ENCODE data around the gene AUNIP. TPM values are rescaled to one million over a fixed set of nuclear protein-coding genes. Genes with fewer than 3 reads are reported as not detected.

Gene AUNIP
- polyA plus RNA-seq, 3 donors = 0.19 to 0.44 (median 0.44) TPM

DNA sequence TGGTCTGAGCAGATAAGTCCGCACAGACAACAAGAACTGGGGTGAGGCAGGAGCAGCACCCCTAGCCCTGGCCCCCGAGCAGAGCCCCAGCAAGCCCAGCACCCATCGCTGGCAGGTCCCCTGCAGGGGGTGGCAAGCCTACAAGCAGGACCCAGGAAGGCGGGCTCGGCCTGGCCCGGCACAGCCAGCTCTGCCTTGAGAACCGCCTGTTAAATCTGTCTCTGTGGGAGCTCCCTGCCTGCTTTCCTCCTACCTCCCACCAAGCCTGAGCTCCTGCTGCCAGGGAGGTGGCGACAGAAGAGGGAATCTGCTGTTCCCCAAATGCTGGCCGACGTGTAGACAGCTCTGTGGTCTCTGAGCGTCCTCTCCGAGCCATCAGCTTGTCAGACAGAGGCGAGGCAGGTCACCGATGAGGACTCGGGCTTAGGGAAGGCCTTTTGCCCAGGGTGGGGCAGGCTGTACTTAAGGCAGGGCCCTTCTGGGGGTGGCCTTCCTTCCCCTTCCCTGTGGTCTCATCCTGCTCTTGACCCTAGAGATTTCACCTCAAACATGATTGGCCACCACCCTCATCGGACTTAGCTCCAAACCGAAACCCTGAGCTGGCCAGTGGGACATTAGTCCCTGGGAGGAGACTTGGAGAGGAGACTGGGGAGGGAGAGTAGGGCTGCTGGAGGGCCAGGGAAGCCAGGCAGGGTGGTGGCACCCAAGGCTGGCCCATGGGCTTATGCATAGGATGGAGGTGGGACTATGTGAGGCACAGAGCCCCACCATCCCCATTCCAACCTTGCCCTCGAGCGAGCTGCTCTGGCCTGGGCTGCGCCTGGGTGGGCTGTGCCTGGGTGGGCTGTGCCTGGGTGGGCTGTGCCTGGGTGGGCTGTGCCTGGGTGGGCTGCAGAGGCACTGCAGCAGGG is 51.5 kb downstream of the AUNIP start:
- no peak overlapping the region for H3K4me3 Mint-ChIP-seq
- TF ChIP-seq, protein P1, sequence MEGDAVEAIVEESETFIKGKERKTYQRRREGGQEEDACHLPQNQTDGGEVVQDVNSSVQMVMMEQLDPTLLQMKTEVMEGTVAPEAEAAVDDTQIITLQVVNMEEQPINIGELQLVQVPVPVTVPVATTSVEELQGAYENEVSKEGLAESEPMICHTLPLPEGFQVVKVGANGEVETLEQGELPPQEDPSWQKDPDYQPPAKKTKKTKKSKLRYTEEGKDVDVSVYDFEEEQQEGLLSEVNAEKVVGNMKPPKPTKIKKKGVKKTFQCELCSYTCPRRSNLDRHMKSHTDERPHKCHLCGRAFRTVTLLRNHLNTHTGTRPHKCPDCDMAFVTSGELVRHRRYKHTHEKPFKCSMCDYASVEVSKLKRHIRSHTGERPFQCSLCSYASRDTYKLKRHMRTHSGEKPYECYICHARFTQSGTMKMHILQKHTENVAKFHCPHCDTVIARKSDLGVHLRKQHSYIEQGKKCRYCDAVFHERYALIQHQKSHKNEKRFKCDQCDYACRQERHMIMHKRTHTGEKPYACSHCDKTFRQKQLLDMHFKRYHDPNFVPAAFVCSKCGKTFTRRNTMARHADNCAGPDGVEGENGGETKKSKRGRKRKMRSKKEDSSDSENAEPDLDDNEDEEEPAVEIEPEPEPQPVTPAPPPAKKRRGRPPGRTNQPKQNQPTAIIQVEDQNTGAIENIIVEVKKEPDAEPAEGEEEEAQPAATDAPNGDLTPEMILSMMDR (IDR thresholded peaks at IDR 0.05) = no peak
- Histone ChIP-seq H3K4me1 (ENCODE audit: control insufficient read depth in 1 of 2, insufficient read depth in 2 of 2, low read length in 2 of 2) (peaks cover 10 to 21% of the 10 kb centered on the region in 2 donors), H2AFZ (ENCODE audit: insufficient read depth, low read depth, low read length, poor library complexity, severe bottlenecking) (no peak overlapping the region), H3K27ac (ENCODE audit: low read depth in 1 of 2, low read length in 2 of 2) (no peak overlapping the region), H4K20me1 (ENCODE audit: insufficient read depth, low read length) (peaks cover 13% of the 10 kb centered on the region), H3K27me3 (ENCODE audit: control insufficient read depth in 2 of 2, insufficient read depth in 2 of 2, low read length in 2 of 2) (no peaks in the 10 kb centered on the region), H3K79me2 (ENCODE audit: insufficient read depth, low read length) (no peaks in the 10 kb centered on the region), H3K9me3 (replicated peaks in 1 of 2; ENCODE audit: control insufficient read depth in 1 of 2, insufficient read depth in 1 of 2, low read length in 2 of 2) (no peaks in the 10 kb centered on the region), H3K4me3 (replicated peaks in 1 of 3; ENCODE audit: low read depth in 2 of 3, low read length in 3 of 3) (no peak overlapping the region), H3K9ac (ENCODE audit: insufficient read depth, low read length, poor library complexity, severe bottlenecking) (no peak overlapping the region), H3K4me2 (replicated peaks; ENCODE audit: extremely low read depth, low read length, poor library complexity, severe bottlenecking) (no peak overlapping the region), H3K36me3 (replicated peaks in 1 of 2; ENCODE audit: control insufficient read depth in 1 of 2, insufficient read depth in 2 of 2, low read length in 2 of 2) (peaks cover 27 to 62% of the 10 kb centered on the region in 2 donors)
- peaks cover 26% of the 10 kb centered on the region for H3K4me1 Mint-ChIP-seq
- peaks cover 36 to 68% of the 10 kb centered on the region in 2 donors for H3K36me3 Mint-ChIP-seq
- intact Hi-C loops (cut with micrococcal nuclease) = loop anchor here (10.0 kb wide), 1 partner anchor 193 kb away; the partner anchor contains the start of gene MAN1C1 (in 2 of the 2)
- DNase-seq = no peak
- peaks cover 0 to 3% (median 2%) of the 10 kb centered on the region in 3 donors for H3K27me3 Mint-ChIP-seq (ENCODE audit: low read depth in 3 of 3)
- H3K27ac Mint-ChIP-seq = peak overlapping the region in 2 of 7 donors; percentile 69 to 70
- H3K9me3 Mint-ChIP-seq = peaks cover 0 to 1% (median 0%) of the 10 kb centered on the region in 7 donors
- 94% methylated on average over 10 of the region's 20 CpGs for WGBS (ENCODE audit: insufficient coverage)

DNA sequence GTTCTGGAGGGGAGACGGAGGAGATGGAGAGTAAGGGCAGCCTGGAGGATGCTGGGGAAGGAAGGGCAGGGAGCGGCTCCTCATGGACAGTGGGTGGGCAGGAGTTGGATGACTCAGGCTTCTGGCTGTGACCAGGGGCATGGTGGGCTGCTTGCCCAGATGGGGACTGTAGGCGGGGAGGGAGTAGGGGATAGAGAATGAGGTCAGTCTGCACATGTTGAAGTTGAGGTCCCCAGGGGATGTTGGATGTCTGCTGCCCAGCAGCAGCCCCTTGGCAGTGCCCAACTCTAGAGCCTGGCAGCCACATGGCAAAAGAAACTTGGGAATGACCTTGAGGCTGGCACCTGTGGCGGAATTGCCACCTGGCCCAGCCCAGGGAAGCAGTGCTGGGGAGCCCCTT is 52.8 kb downstream of the AUNIP start:
- no peak for DNase-seq
- Mint-ChIP-seq H3K4me1 (peaks cover 32% of the 10 kb centered on the region), H3K36me3 (peaks cover 30 to 56% of the 10 kb centered on the region in 2 donors), H3K4me3 (no peak overlapping the region), H3K27me3 (ENCODE audit: low read depth in 3 of 3) (peaks cover 0 to 3% (median 2%) of the 10 kb centered on the region in 3 donors), H3K9me3 (peaks cover 0 to 1% (median 0%) of the 10 kb centered on the region in 7 donors), H3K27ac (peak overlapping the region in 1 of 7 donors; percentile 22)
- Histone ChIP-seq H2AFZ (ENCODE audit: insufficient read depth, low read depth, low read length, poor library complexity, severe bottlenecking) (no peak overlapping the region), H3K4me1 (ENCODE audit: control insufficient read depth in 1 of 2, insufficient read depth in 2 of 2, low read length in 2 of 2) (peaks cover 10 to 21% of the 10 kb centered on the region in 2 donors), H3K4me2 (replicated peaks; ENCODE audit: extremely low read depth, low read length, poor library complexity, severe bottlenecking) (no peak overlapping the region), H3K9me3 (replicated peaks in 1 of 2; ENCODE audit: control insufficient read depth in 1 of 2, insufficient read depth in 1 of 2, low read length in 2 of 2) (no peaks in the 10 kb centered on the region), H3K36me3 (replicated peaks in 1 of 2; ENCODE audit: control insufficient read depth in 1 of 2, insufficient read depth in 2 of 2, low read length in 2 of 2) (peaks cover 27 to 52% of the 10 kb centered on the region in 2 donors), H3K27me3 (ENCODE audit: control insufficient read depth in 2 of 2, insufficient read depth in 2 of 2, low read length in 2 of 2) (no peaks in the 10 kb centered on the region), H3K27ac (ENCODE audit: low read depth in 1 of 2, low read length in 2 of 2) (no peak overlapping the region), H3K9ac (ENCODE audit: insufficient read depth, low read length, poor library complexity, severe bottlenecking) (no peak overlapping the region), H4K20me1 (ENCODE audit: insufficient read depth, low read length) (peaks cover 13% of the 10 kb centered on the region), H3K4me3 (replicated peaks in 1 of 3; ENCODE audit: low read depth in 2 of 3, low read length in 3 of 3) (no peak overlapping the region), H3K79me2 (ENCODE audit: insufficient read depth, low read length) (no peaks in the 10 kb centered on the region)
- intact Hi-C loops (cut with micrococcal nuclease) = loop anchor here (10.0 kb wide), 1 partner anchor 192 kb away; the partner anchor contains the start of gene MAN1C1 (in 2 of the 2)
- TF ChIP-seq, protein P1 (IDR thresholded peaks at IDR 0.05) = no peak
- WGBS (ENCODE audit: insufficient coverage) = 90% methylated on average over 4 of the region's 4 CpGs
